Right atrium auricular region (tissue), 2 donors: ENCODE measurements around the gene PRRT1. TPM values are rescaled to one million over a fixed set of nuclear protein-coding genes. Genes with fewer than 3 reads are reported as not detected.

Experiments used
- DNase-seq: peaks from one replicate; pipeline ENCODE4 v3.0.0-alpha.2; 2019; ENCODE audit warnings: low spot score
- H3K27ac ChIP-seq, 2 donors: fragments of 200-600 bp; sonication (generic); 1 replicate in 1 of 2; 2 replicates in 1 of 2; pipeline ENCODE4 v1.5.1; 2016 to 2019
- H3K27me3 ChIP-seq, 2 donors: fragments of 200-600 bp; sonication (generic); one replicate each; pipeline versions ENCODE4 v1.5.1 to v1.6.0; 2017 to 2019
- H3K36me3 ChIP-seq: fragments of 200-600 bp; sonication (generic); one replicate; pipeline ENCODE4 v1.5.1; 2016
- H3K4me1 ChIP-seq, 2 donors: fragments of 200-600 bp; sonication (generic); one replicate each; pipeline versions ENCODE4 v1.5.1 to v1.6.0; 2017 to 2019
- H3K4me3 ChIP-seq, 2 donors: fragments of 200-600 bp; sonication (generic); 1 replicate in 1 of 2; 2 replicates in 1 of 2; pipeline ENCODE4 v1.5.1; 2017 to 2019; ENCODE audit warnings: mild to moderate bottlenecking in 1 of 2, moderate library complexity in 1 of 2
- H3K9me3 ChIP-seq, 2 donors: fragments of 200-600 bp; sonication (generic); one replicate each; pipeline ENCODE4 v1.5.1; 2019
- CTCF ChIP-seq, 2 donors: fragments of 200-600 bp; sonication (generic); IDR thresholded peaks; one replicate each; pipeline ENCODE4 v1.5.1; 2019; ENCODE audit warnings: antibody characterized with exemption in 2 of 2
- total RNA-seq, 2 donors: library from RNA; depleted of rRNA; stranded (reverse); fragments of >200 nt; gene quantifications; one replicate each; pipeline ENCODE4 v1.1.0, GENCODE V29; 2016

The PRRT1 gene
- total RNA-seq, 2 donors from 2014 or later, result 0.70 to 1.1 TPM

GRCh38 chr6:32191696-32192607 is 40.2 kb upstream of the PRRT1 start:
- Histone ChIP-seq H3K4me3 (peak overlapping the region; percentile 12 to 40), H3K4me1 (peaks cover 4 to 77% of the 10 kb centered on the region in 2 donors), H3K27ac (peak overlapping the region; percentile 92 to 99)

GRCh38 chr6:32190911-32191677 is 39.4 kb upstream of the PRRT1 start:
- H3K4me3 ChIP-seq, result peak overlapping the region; percentile 88 to 91
- no peaks in the 10 kb centered on the region for H3K9me3 ChIP-seq
- peak overlapping the region; percentile 92 to 99 for H3K27ac ChIP-seq
- no peak for DNase-seq
- no peaks in the 10 kb centered on the region for H3K27me3 ChIP-seq
- peaks cover 18% of the 10 kb centered on the region for H3K36me3 ChIP-seq
- H3K4me1 ChIP-seq, result peaks cover 4 to 80% of the 10 kb centered on the region in 2 donors
- TF ChIP-seq CTCF (IDR thresholded peaks at IDR 0.05), result no peak

More at GRCh38 chr6:32191696-32192607, 40.2 kb upstream of the PRRT1 start:
- no peak for TF ChIP-seq CTCF (IDR thresholded peaks at IDR 0.05)
- DNase-seq, result no peak
- Histone ChIP-seq H3K36me3 (peaks cover 10% of the 10 kb centered on the region), H3K27me3 (no peaks in the 10 kb centered on the region), H3K9me3 (no peaks in the 10 kb centered on the region)

GRCh38 chr6:32190054-32190851 is 38.5 kb upstream of the PRRT1 start, which contains the start of gene PBX2:
Gene PBX2, minus strand, starts transcription at chr6:32190202. Its CDS starts 287 bp downstream, at chr6:32189915.
- peak within 1 kb of the TSS; percentile 88 to 91 for H3K4me3 ChIP-seq
- no peaks in the 10 kb centered on the region for H3K9me3 ChIP-seq
- TF ChIP-seq CTCF (IDR thresholded peaks at IDR 0.05), result no peak
- H3K4me1 ChIP-seq, result peaks cover 3 to 84% of the 10 kb centered on the region in 2 donors
- peaks cover 19% of the 10 kb centered on the region for H3K36me3 ChIP-seq
- H3K27ac ChIP-seq, result peak within 1 kb of the TSS; percentile 92 to 99
- DNase-seq, result peak; percentile 91
- H3K27me3 ChIP-seq, result no peaks in the 10 kb centered on the region

- DNase-seq, result no peak
- no peak for TF ChIP-seq CTCF (IDR thresholded peaks at IDR 0.05)
- Histone ChIP-seq H3K9me3 (no peaks in the 10 kb centered on the region), H3K4me3 (peak overlapping the region; percentile 88 to 91), H3K36me3 (peaks cover 19% of the 10 kb centered on the region), H3K27me3 (no peaks in the 10 kb centered on the region), H3K4me1 (peaks cover 0 to 78% of the 10 kb centered on the region in 2 donors), H3K27ac (peak overlapping the region; percentile 92 to 99)
Observed at GRCh38 chr6:32189742-32190053, 38.0 kb upstream of the PRRT1 start.

GRCh38 chr6:32189069-32189741 is 37.5 kb upstream of the PRRT1 start:
- Histone ChIP-seq H3K4me1 (peaks cover 0 to 79% of the 10 kb centered on the region in 2 donors), H3K9me3 (no peaks in the 10 kb centered on the region), H3K4me3 (peak overlapping the region; percentile 88 to 91), H3K27ac (peak overlapping the region; percentile 92 to 99), H3K27me3 (no peaks in the 10 kb centered on the region), H3K36me3 (peaks cover 19% of the 10 kb centered on the region)
- DNase-seq, result no peak
- no peak for TF ChIP-seq CTCF (IDR thresholded peaks at IDR 0.05)
